GM12891 (cell line): ENCODE measurements around the gene POFUT2.

Experiments
- PAX5 ChIP-seq: IDR thresholded peaks from 2 replicates; pipeline ENCODE4 v1.6.1; 2011; ENCODE audit warnings: low read length, moderate library complexity, mild to moderate bottlenecking; ENCODE audit not compliant: insufficient read depth, severe bottlenecking
- POLR2A ChIP-seq: IDR thresholded peaks from 2 replicates; pipeline ENCODE4 v1.6.1; 2011; ENCODE audit warnings: low read depth, low read length, control low read depth
- POLR2AphosphoS5 ChIP-seq: IDR thresholded peaks from 2 replicates; pipeline ENCODE4 v1.6.1; 2011; ENCODE audit warnings: low read depth, low read length, control low read depth
- POU2F2 ChIP-seq: IDR thresholded peaks from 2 replicates; pipeline ENCODE4 v1.6.1; 2011; ENCODE audit warnings: low read depth, mild to moderate bottlenecking, control low read depth, low read length, moderate library complexity
- SPI1 ChIP-seq: IDR thresholded peaks from 2 replicates; pipeline ENCODE4 v1.6.1; 2011; ENCODE audit warnings: low read depth, low read length, control low read depth
- TAF1 ChIP-seq: IDR thresholded peaks from 2 replicates; pipeline ENCODE4 v1.6.1; 2011; ENCODE audit warnings: low read depth, low read length, control low read depth

DNA sequence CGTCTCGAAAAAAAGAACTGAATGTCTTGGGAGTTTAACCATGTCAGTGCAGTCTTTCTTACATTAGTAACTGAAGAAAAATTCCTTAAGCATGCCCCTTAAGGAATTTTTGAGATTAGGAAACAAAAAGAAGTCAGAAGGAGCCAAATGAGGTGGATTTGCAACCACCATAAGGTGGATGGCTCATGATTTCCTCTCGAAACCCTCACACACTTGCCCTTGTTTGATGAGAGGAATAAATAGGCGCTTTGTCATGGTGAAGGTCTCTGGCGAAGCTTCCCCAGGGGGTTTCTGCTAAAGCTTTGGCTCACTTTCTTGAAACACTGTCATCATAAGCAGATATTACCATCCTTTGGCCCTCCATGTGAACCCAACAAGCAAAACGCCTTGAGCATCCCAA, 68.2 kb downstream of the POFUT2 start:
- no peak for TF ChIP-seq POLR2AphosphoS5
- no peak for TF ChIP-seq TAF1
- TF ChIP-seq POLR2A, result no peak
- no peak for TF ChIP-seq SPI1
- TF ChIP-seq PAX5, result no peak
- no peak for TF ChIP-seq POU2F2
